Lung (tissue), 12 donors: ENCODE data around the gene RIPOR2. TPM values are rescaled to one million over a fixed set of nuclear protein-coding genes. Genes with fewer than 3 reads are reported as not detected.

Experiments
- ATAC-seq: fragments of 200-7000 bp; cut with Tn5 transposase; one replicate; pipeline ENCODE4 v1.9.1; 2020; ENCODE audit warnings: moderate number of reproducible peaks; ENCODE audit not compliant: insufficient read depth, low FRiP score
- DNase-seq, 3 donors: peaks; one replicate each; pipeline ENCODE4 v3.0.0-alpha.2; 2013 to 2017
- H3K27ac ChIP-seq, 2 donors: one replicate each; pipeline ENCODE4 v1.5.1; 2013; ENCODE audit warnings: mild to moderate bottlenecking in 2 of 2, moderate library complexity in 2 of 2, control low read depth in 1 of 2, inconsistent platforms in 1 of 2, low read depth in 1 of 2, low read length in 1 of 2
- H3K27me3 ChIP-seq, 3 donors: one replicate each; pipeline ENCODE4 v1.5.1; 2013; ENCODE audit warnings: low read length in 2 of 3; ENCODE audit not compliant: control insufficient read depth in 3 of 3, insufficient read depth in 3 of 3
- H3K36me3 ChIP-seq, 4 donors: one replicate each; pipeline ENCODE4 v1.5.1; 2013; ENCODE audit warnings: low read length in 4 of 4, mild to moderate bottlenecking in 1 of 4, moderate library complexity in 1 of 4; ENCODE audit not compliant: control insufficient read depth in 4 of 4, insufficient read depth in 4 of 4
- H3K4me1 ChIP-seq, 5 donors: one replicate each; pipeline ENCODE4 v1.5.1; 2013; ENCODE audit warnings: low read length in 5 of 5, mild to moderate bottlenecking in 2 of 5, moderate library complexity in 1 of 5; ENCODE audit not compliant: control insufficient read depth in 5 of 5, insufficient read depth in 5 of 5
- H3K4me3 ChIP-seq: one replicate; pipeline ENCODE4 v1.5.1; 2013; ENCODE audit warnings: mild to moderate bottlenecking, control low read depth, moderate library complexity
- H3K9ac ChIP-seq, 2 donors: one replicate each; pipeline ENCODE4 v1.5.1; 2013; ENCODE audit warnings: low read length in 2 of 2, control low read depth in 1 of 2; ENCODE audit not compliant: insufficient read depth in 1 of 2
- H3K9me3 ChIP-seq, 4 donors: one replicate each; pipeline ENCODE4 v1.5.1; 2013; ENCODE audit warnings: low read length in 3 of 4, mild to moderate bottlenecking in 1 of 4, moderate library complexity in 1 of 4; ENCODE audit not compliant: control insufficient read depth in 4 of 4, insufficient read depth in 3 of 4
- CTCF ChIP-seq: IDR thresholded peaks from 2 replicates; pipeline ENCODE4 v1.5.1; 2012; ENCODE audit warnings: mild to moderate bottlenecking; ENCODE audit errors: control extremely low read depth, extremely low read depth
- WGBS, 2 donors: extraction: QIAGEN DNeasy Blood & Tissue Kit; methylation state at CpG; one replicate each; pipeline ENCODE4 v1.1.7; 2013; 5-methylcytosine and 5-hydroxymethylcytosine counted together
- polyA plus RNA-seq, 2 donors: library from polyadenylated mRNA; stranded (reverse); fragments of 200-250 nt; gene quantifications; one replicate each; pipeline ENCODE4 v1.2.1, GENCODE V29; 2013
- total RNA-seq, 2 donors: library from RNA; depleted of rRNA in 1 of 2; stranded (reverse); fragments of >200 nt in 1 of 2; gene quantifications; one replicate each; pipeline ENCODE4 v1.2.1, GENCODE V29; 2014 to 2021
- donor health status: control.
- donor health status: control.
- donor health status: Bipolar disorder and iron deficiency.
- donor health status: healthy.
- donor health status: DM: yes; HTN: yes; CAD: no.

RIPOR2 gene
- total and polyA plus RNA-seq, 4 donors = 7.9 to 97.6 (median 42.7) TPM

GRCh38 chr6:24855395-24856245, 80.1 kb downstream of the RIPOR2 start:
- peak; percentile 71 to 86 (median 78) for DNase-seq
- no peaks in the 10 kb centered on the region for H3K27me3 ChIP-seq
- no peak overlapping the region for H3K27ac ChIP-seq
- peak; percentile 48 for ATAC-seq
- H3K36me3 ChIP-seq = peaks cover 0 to 5% (median 1%) of the 10 kb centered on the region in 4 donors
- peak; percentile 72 for TF ChIP-seq CTCF
- no peaks in the 10 kb centered on the region for H3K9me3 ChIP-seq
- WGBS, 2 donors = 38 to 39% methylated on average over 19 of the region's 19 CpGs
- no peak overlapping the region for H3K9ac ChIP-seq
- no peak overlapping the region for H3K4me3 ChIP-seq
- peaks cover 0 to 8% (median 0%) of the 10 kb centered on the region in 5 donors for H3K4me1 ChIP-seq

DNA sequence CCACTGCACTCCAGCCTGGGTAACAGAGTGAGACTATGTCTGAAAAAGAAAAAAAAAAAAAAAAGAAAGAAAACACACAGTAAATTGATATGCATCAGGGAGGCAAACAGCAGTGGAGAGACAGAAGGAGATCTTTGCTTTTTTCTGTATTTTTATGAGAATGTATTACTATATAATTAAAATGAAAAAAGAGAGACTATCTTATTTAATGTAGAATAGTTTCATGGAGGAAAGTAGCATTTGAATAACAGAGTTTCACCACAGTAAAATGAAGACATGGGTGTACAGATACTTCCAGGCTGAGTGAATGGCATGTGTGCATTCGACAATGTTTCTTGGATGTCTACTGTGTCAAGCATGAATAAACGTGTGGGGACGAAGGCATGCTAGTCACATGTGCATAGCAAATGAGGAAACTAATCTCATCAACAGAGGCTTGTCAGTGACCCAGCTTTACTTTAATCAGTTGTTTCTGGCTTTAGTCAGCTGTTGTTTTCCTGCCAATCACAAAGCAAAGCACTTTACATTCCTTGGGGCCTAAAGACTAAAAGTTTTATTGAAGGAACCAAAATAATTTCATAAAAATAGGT, 81.6 kb downstream of the RIPOR2 start:
- TF ChIP-seq CTCF = no peak
- Histone ChIP-seq H3K27me3 (no peaks in the 10 kb centered on the region), H3K9ac (no peak overlapping the region), H3K4me1 (peaks cover 0 to 8% (median 0%) of the 10 kb centered on the region in 5 donors), H3K27ac (no peak overlapping the region), H3K4me3 (no peak overlapping the region), H3K36me3 (peaks cover 0 to 7% (median 0%) of the 10 kb centered on the region in 4 donors), H3K9me3 (no peaks in the 10 kb centered on the region)
- WGBS, 2 donors = 75 to 77% methylated on average over 3 of the region's 3 CpGs
- DNase-seq (no peak), ATAC-seq (no peak)

- 97 to 100% methylated on average over 2 of the region's 2 CpGs for WGBS, 2 donors
- peaks cover 0 to 7% (median 0%) of the 10 kb centered on the region in 4 donors for H3K36me3 ChIP-seq
- DNase-seq = no peak
Observed at GRCh38 chr6:24851086-24851485, 84.7 kb downstream of the RIPOR2 start.

More at GRCh38 chr6:24851086-24851485, 84.7 kb downstream of the RIPOR2 start:
- no peak overlapping the region for H3K27ac ChIP-seq
- TF ChIP-seq CTCF = no peak
- no peak for ATAC-seq
- H3K4me1 ChIP-seq = no peaks in the 10 kb centered on the region
- H3K27me3 ChIP-seq = no peaks in the 10 kb centered on the region
- H3K9ac ChIP-seq = no peak overlapping the region
- H3K4me3 ChIP-seq = no peak overlapping the region
- H3K9me3 ChIP-seq = no peaks in the 10 kb centered on the region
